B cell (primary cell): ENCODE results near the gene CTNNA3.

ENCODE experiments used
- CTCF ChIP-seq: fragments of 200-600 bp; IDR thresholded peaks from one replicate; pipeline ENCODE4 v1.8.0; 2022; ENCODE audit warnings: antibody characterized with exemption, mild to moderate bottlenecking
- EZH2 ChIP-seq: IDR thresholded peaks from 2 replicates; pipeline ENCODE4 v1.6.1; 2012; ENCODE audit warnings: borderline replicate concordance, low read depth, mild to moderate bottlenecking, moderate library complexity, low read length; ENCODE audit not compliant: insufficient read depth, poor library complexity, severe bottlenecking

- no peak for TF ChIP-seq CTCF
- TF ChIP-seq EZH2 = no peak
Observed at GRCh38 chr10:67676208-67676825, 19.7 kb downstream of the CTNNA3 start.
